Spleen (tissue), 11 donors: ENCODE results near the gene WNT7A. TPM values are rescaled to one million over a fixed set of nuclear protein-coding genes. Genes with fewer than 3 reads are reported as not detected.

Source experiments
- DNase-seq: peaks from one replicate; pipeline ENCODE4 v3.0.0-alpha.2; 2020
- H3K27ac ChIP-seq, 8 donors: fragments of 200-600 bp; sonication (generic) in 7 of 8; 1 replicate in 4 of 8; 2 replicates in 4 of 8; pipeline versions ENCODE4 v1.5.0 to v1.8.0; 2016 to 2021; ENCODE audit warnings: inconsistent platforms in 4 of 8, mild to moderate bottlenecking in 4 of 8, moderate library complexity in 1 of 8
- H3K27me3 ChIP-seq, 7 donors: fragments of 200-600 bp; sonication (generic) in 6 of 7; replicated peaks in 1 of 7; 1 replicate in 4 of 7; 2 replicates in 3 of 7; pipeline versions ENCODE4 v1.5.0 to v1.8.0; 2016 to 2021; ENCODE audit warnings: inconsistent platforms in 3 of 7, mild to moderate bottlenecking in 1 of 7
- H3K36me3 ChIP-seq, 6 donors: fragments of 200-600 bp; sonication (generic) in 5 of 6; 1 replicate in 4 of 6; 2 replicates in 2 of 6; pipeline versions ENCODE4 v1.5.0 to v1.8.0; 2016 to 2021; ENCODE audit warnings: inconsistent platforms in 2 of 6
- H3K4me1 ChIP-seq, 6 donors: fragments of 200-600 bp; sonication (generic) in 5 of 6; 1 replicate in 3 of 6; 2 replicates in 3 of 6; pipeline versions ENCODE4 v1.5.0 to v1.8.0; 2016 to 2021; ENCODE audit warnings: inconsistent platforms in 3 of 6
- H3K4me3 ChIP-seq, 8 donors: fragments of 200-600 bp; sonication (generic) in 7 of 8; 1 replicate in 4 of 8; 2 replicates in 4 of 8; pipeline versions ENCODE4 v1.5.0 to v1.8.0; 2016 to 2021; ENCODE audit warnings: inconsistent platforms in 4 of 8, mild to moderate bottlenecking in 4 of 8, moderate library complexity in 2 of 8
- H3K9me3 ChIP-seq, 8 donors: fragments of 200-600 bp; sonication (generic) in 7 of 8; 1 replicate in 4 of 8; 2 replicates in 4 of 8; pipeline versions ENCODE4 v1.5.0 to v1.8.0; 2016 to 2021; ENCODE audit warnings: inconsistent platforms in 4 of 8
- CTCF ChIP-seq, 11 experiments: fragments of 200-600 bp in 7 of 11; fragments of 450-650 bp in 4 of 11; sonication (generic) in 4 of 11; IDR thresholded peaks in 8 of 11; conservative IDR thresholded peaks in 3 of 11; 1 replicate in 7 of 11; 2 replicates in 4 of 11; pipeline versions ENCODE4 v1.4.0 to v1.8.0; 2016 to 2021; ENCODE audit warnings: antibody characterized with exemption in 11 of 11, inconsistent platforms in 4 of 11, mild to moderate bottlenecking in 1 of 11
- POLR2A ChIP-seq, 3 donors: fragments of 450-650 bp; IDR thresholded peaks; one replicate each; pipeline ENCODE4 v1.5.1; 2017; ENCODE audit warnings: antibody characterized with exemption in 3 of 3, mild to moderate bottlenecking in 1 of 3
- POLR2AphosphoS5 ChIP-seq, 3 donors: sonication (generic); formaldehyde crosslinking; IDR thresholded peaks; one replicate each; pipeline ENCODE4 v1.5.1; 2017; ENCODE audit warnings: antibody characterized with exemption in 3 of 3
- WGBS, 5 donors: extraction: QIAGEN DNeasy Blood & Tissue Kit in 3 of 5; methylation state at CpG; one replicate each; pipeline versions ENCODE4 v1.1.5 to v1.1.7; 2013 to 2018; 5-methylcytosine and 5-hydroxymethylcytosine counted together
- intact Hi-C: fragments of 100-400 bp; cut with DNase I; formaldehyde crosslinking; loops from one replicate; pipeline ENCODE4 v1.15.0; 2023; ENCODE audit warnings: low total_unique reads
- polyA plus RNA-seq, 3 donors: library from polyadenylated mRNA; stranded (reverse); fragments of 200-250 nt; gene quantifications; one replicate each; pipeline ENCODE4 v1.2.1, GENCODE V29; 2013
- total RNA-seq, 7 donors: library from RNA; depleted of rRNA in 3 of 7; stranded (reverse); fragments of >200 nt in 3 of 7; fragmentation: NEBNext Ultra II Directional in 4 of 7; extraction: Animal tissue kit (Norgen Biotek cat#: 25700) in 4 of 7; gene quantifications; one replicate each; pipeline versions ENCODE4 v1.1.0 to v1.2.1, GENCODE V29; 2016 to 2021
- donor health status: healthy with polysubstance abuse.
- donor health status: DM: no; HTN: no; CAD: no; lungs with moderate emphysema.
- donor health status: DM: no; HTN: no; CAD: no.
- donor health status: Bipolar disorder and iron deficiency.
- donor health status: healthy.
- donor health status: DM: no; HTN: no; CAD: no.
- donor health status: DM: yes; HTN: yes; CAD: no.

The WNT7A gene
- total and polyA plus RNA-seq, 10 donors, result 0.52 to 6.3 (median 2.0) TPM

GRCh38 chr3:13821126-13821525, 58.7 kb downstream of the WNT7A start:
- 57 to 83% (median 68%) methylated on average over 3 of the region's 3 CpGs for WGBS, 5 donors
- H3K9me3 ChIP-seq, result peaks cover 0 to 27% (median 10%) of the 10 kb centered on the region in 8 donors
- TF ChIP-seq POLR2AphosphoS5 (IDR thresholded peaks at IDR 0.05) (no peak), POLR2A (IDR thresholded peaks at IDR 0.05) (no peak), CTCF (IDR thresholded peaks at IDR 0.05 in 8 of 11, conservative IDR thresholded peaks at IDR 0.05 in 3 of 11) (no peak)
- no peaks in the 10 kb centered on the region for H3K27me3 ChIP-seq
- intact Hi-C loops, result no loop called here
- H3K4me3 ChIP-seq, result no peak overlapping the region
- no peaks in the 10 kb centered on the region for H3K4me1 ChIP-seq
- H3K27ac ChIP-seq, result no peak overlapping the region
- H3K36me3 ChIP-seq, result peaks cover 0 to 10% (median 0%) of the 10 kb centered on the region in 6 donors
- peak; percentile 35 for DNase-seq

DNA sequence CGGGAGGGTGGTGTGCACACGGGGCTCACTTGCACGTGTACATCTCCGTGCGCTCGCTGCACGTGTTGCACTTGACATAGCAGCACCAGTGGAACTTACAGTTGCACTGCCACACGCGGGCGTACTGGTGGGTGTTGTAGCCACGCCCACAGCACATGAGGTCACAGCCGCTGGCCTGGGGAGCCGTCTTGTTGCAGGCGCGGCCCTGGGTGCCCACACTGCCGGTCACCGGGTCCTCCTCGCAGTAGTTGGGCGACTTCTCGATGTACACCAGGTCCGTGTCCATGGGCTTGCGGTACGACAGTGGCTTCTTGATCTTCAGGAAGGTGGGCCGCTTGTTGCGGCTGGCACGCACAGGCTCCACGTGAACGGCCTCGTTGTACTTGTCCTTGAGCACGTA, 61.0 kb downstream of the WNT7A start:
- H3K27me3 ChIP-seq, result no peaks in the 10 kb centered on the region
- no peaks in the 10 kb centered on the region for H3K4me1 ChIP-seq
- intact Hi-C loops, result no loop called here
- WGBS, 5 donors, result 83 to 96% (median 83%) methylated on average over 22 to 30 of the region's 30 CpGs
- peak; percentile 74 for DNase-seq
- peaks cover 0 to 28% (median 0%) of the 10 kb centered on the region in 6 donors for H3K36me3 ChIP-seq
- TF ChIP-seq POLR2A (IDR thresholded peaks at IDR 0.05) (no peak), POLR2AphosphoS5 (IDR thresholded peaks at IDR 0.05) (no peak), CTCF (IDR thresholded peaks at IDR 0.05 in 8 of 11, conservative IDR thresholded peaks at IDR 0.05 in 3 of 11) (no peak)
- no peak overlapping the region for H3K4me3 ChIP-seq
- H3K9me3 ChIP-seq, result peaks cover 16 to 49% (median 33%) of the 10 kb centered on the region in 8 donors
- H3K27ac ChIP-seq, result no peak overlapping the region

GRCh38 chr3:13815088-13815683, 64.7 kb downstream of the WNT7A start:
- no peaks in the 10 kb centered on the region for H3K4me1 ChIP-seq
- peaks cover 0 to 28% (median 0%) of the 10 kb centered on the region in 6 donors for H3K36me3 ChIP-seq
- peak; percentile 40 for DNase-seq
- intact Hi-C loops, result no loop called here
- H3K4me3 ChIP-seq, result no peak overlapping the region
- H3K27ac ChIP-seq, result no peak overlapping the region
- no peaks in the 10 kb centered on the region for H3K27me3 ChIP-seq
- 61 to 95% (median 91%) methylated on average over 3 of the region's 3 CpGs for WGBS, 5 donors
- TF ChIP-seq POLR2AphosphoS5 (IDR thresholded peaks at IDR 0.05), result no peak
- no peak for TF ChIP-seq POLR2A (IDR thresholded peaks at IDR 0.05)
- TF ChIP-seq CTCF (IDR thresholded peaks at IDR 0.05 in 8 of 11, conservative IDR thresholded peaks at IDR 0.05 in 3 of 11), result no peak
- peaks cover 16 to 73% (median 48%) of the 10 kb centered on the region in 8 donors for H3K9me3 ChIP-seq

DNA sequence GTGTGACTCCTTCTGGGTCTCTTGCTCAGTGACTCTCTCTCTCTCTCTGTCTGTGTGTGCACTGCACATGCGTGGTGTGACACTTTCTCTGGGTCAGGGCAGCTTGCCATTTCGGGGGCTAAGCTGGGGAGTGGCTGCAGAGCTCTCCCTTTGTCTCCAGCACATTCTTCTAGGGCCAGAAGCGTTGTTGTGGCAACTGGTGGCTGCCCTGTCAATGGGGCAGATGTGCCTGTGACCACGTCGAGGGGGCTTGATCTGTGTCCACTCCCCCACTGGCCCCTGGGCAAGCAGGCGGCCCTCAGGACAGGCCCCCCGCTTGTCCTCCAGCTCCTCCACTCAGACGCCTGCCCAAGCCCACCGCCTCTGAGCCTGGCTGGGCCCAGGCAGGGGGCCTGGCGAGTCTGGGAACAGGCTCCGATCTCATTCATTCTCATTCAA, 67.8 kb downstream of the WNT7A start:
- Histone ChIP-seq H3K27me3 (peaks cover 0 to 12% (median 0%) of the 10 kb centered on the region in 7 donors), H3K36me3 (peaks cover 0 to 22% (median 0%) of the 10 kb centered on the region in 6 donors), H3K4me1 (no peaks in the 10 kb centered on the region), H3K27ac (no peak overlapping the region), H3K9me3 (peaks cover 16 to 62% (median 49%) of the 10 kb centered on the region in 8 donors), H3K4me3 (no peak overlapping the region)
- intact Hi-C loops, result no loop called here
- WGBS, 5 donors, result 71 to 89% (median 79%) methylated on average over 11 of the region's 11 CpGs
- no peak for TF ChIP-seq CTCF (IDR thresholded peaks at IDR 0.05 in 8 of 11, conservative IDR thresholded peaks at IDR 0.05 in 3 of 11)
- TF ChIP-seq POLR2A (IDR thresholded peaks at IDR 0.05), result no peak
- TF ChIP-seq POLR2AphosphoS5 (IDR thresholded peaks at IDR 0.05), result no peak
- peak; percentile 41 for DNase-seq
